Adrenal gland (tissue), 5 donors: Measurements from ENCODE around the gene ANKMY1.

Source experiments
- CTCF ChIP-seq, 6 experiments: fragments of 450-650 bp in 4 of 6; fragments of 200-600 bp in 2 of 6; sonication (generic) in 1 of 6; IDR thresholded peaks; 1 replicate in 5 of 6; 2 replicates in 1 of 6; pipeline versions ENCODE4 v1.5.1 to v1.8.0; 2016 to 2021; ENCODE audit warnings: antibody characterized with exemption in 6 of 6, mild to moderate bottlenecking in 2 of 6, moderate library complexity in 1 of 6
- POLR2A ChIP-seq, 2 donors: fragments of 450-650 bp; IDR thresholded peaks; one replicate each; pipeline ENCODE4 v1.6.1; 2017; ENCODE audit warnings: antibody characterized with exemption in 2 of 2, mild to moderate bottlenecking in 2 of 2, moderate library complexity in 1 of 2
- donor health status: DM: no; HTN: no; CAD: no.

GRCh38 chr2:240604939-240605716, 47.3 kb upstream of the ANKMY1 start:
- no peak for TF ChIP-seq CTCF (IDR thresholded peaks at IDR 0.05)
- TF ChIP-seq POLR2A (IDR thresholded peaks at IDR 0.05) = no peak
